Measurements from ENCODE around the gene PBXIP1. TPM values are rescaled to one million over a fixed set of nuclear protein-coding genes. Genes with fewer than 3 reads are reported as not detected.

Gene PBXIP1
- total RNA-seq, 1 donor from 2014 or later = 69.1 TPM

- no peak overlapping the region for H3K4me3 Mint-ChIP-seq (ENCODE audit: low read depth)
- no peaks in the 10 kb centered on the region for H3K9me3 Mint-ChIP-seq (ENCODE audit: low read depth)
- H3K36me3 Mint-ChIP-seq (ENCODE audit: insufficient read depth) = peaks cover 2% of the 10 kb centered on the region
- no peak overlapping the region for H3K27ac Mint-ChIP-seq
- peaks cover 32% of the 10 kb centered on the region for H3K4me1 Mint-ChIP-seq (ENCODE audit: low read depth)
- DNase-seq (ENCODE audit: low spot score, unreplicated experiment) = no peak
- TF ChIP-seq CTCF (IDR thresholded peaks at IDR 0.05; ENCODE audit: unreplicated experiment) = no peak
- H3K27me3 Mint-ChIP-seq = no peaks in the 10 kb centered on the region
These were observed 16.8 kb upstream of the PBXIP1 start for GRCh38 chr1:154972517-154973343.

DNA sequence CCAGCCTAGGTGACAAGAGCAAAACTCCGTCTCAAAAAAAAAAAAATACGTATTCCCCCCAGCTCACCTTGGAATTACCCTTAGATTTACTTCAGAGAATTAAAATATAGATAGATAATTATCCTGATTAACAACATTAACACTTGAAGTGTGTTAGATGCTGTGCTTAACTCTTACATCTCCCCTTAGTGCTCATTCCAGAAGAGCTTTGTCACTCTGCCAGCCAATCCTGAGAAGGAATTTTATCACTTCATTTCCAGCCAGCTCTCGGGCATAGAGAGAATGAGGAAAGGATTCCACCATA, 16.3 kb upstream of the PBXIP1 start:
- Mint-ChIP-seq H3K9me3 (ENCODE audit: low read depth) (no peaks in the 10 kb centered on the region), H3K4me1 (ENCODE audit: low read depth) (peaks cover 32% of the 10 kb centered on the region), H3K27me3 (no peaks in the 10 kb centered on the region), H3K4me3 (ENCODE audit: low read depth) (no peak overlapping the region), H3K36me3 (ENCODE audit: insufficient read depth) (peaks cover 2% of the 10 kb centered on the region), H3K27ac (no peak overlapping the region)
- DNase-seq (ENCODE audit: low spot score, unreplicated experiment) = no peak
- no peak for TF ChIP-seq CTCF (IDR thresholded peaks at IDR 0.05; ENCODE audit: unreplicated experiment)

DNA sequence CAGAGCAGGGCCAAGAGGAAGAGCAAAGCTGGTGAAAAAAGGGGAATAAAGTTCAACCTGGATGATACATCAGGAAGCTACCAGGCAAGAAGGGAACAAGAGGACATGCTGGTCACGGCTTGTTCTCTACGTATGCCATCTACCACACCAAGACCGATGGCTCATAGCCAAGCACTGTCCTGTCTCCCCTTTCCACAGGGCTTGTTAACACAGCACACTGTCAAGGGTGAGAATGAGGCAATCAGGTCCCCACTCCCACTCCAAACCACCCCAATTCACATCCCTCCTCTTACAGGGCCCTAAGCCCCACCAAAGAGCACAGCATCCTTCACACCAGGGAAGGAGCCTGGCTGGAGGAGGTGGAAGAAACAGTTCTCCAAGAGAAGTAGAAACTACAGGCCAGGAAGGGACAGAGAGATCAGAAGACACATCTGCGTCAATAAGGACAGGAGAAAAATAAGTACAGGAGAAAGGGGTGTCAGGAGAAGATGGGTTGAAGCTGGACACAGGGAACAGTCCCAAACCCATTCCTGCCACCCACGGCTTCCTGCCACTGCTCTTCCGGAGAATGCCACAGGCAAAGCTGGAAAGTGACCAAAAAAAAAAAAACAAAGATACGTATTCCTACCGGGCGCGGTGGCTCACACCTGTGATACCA, 15.6 kb upstream of the PBXIP1 start:
- no peak for DNase-seq (ENCODE audit: low spot score, unreplicated experiment)
- H3K4me3 Mint-ChIP-seq (ENCODE audit: low read depth) = peak overlapping the region; percentile 74
- TF ChIP-seq CTCF (IDR thresholded peaks at IDR 0.05; ENCODE audit: unreplicated experiment) = no peak
- no peaks in the 10 kb centered on the region for H3K27me3 Mint-ChIP-seq
- peak overlapping the region; percentile 98 for H3K27ac Mint-ChIP-seq
- H3K9me3 Mint-ChIP-seq (ENCODE audit: low read depth) = no peaks in the 10 kb centered on the region
- peaks cover 29% of the 10 kb centered on the region for H3K4me1 Mint-ChIP-seq (ENCODE audit: low read depth)
- peaks cover 2% of the 10 kb centered on the region for H3K36me3 Mint-ChIP-seq (ENCODE audit: insufficient read depth)

- Mint-ChIP-seq H3K4me3 (ENCODE audit: low read depth) (peak within 1 kb of the TSS; percentile 74), H3K27ac (peak within 1 kb of the TSS; percentile 98)
- TF ChIP-seq CTCF (IDR thresholded peaks at IDR 0.05; ENCODE audit: unreplicated experiment) = no peak
These were observed 14.9 kb upstream of the PBXIP1 start, which contains the start of gene SHC1 for GRCh38 chr1:154970631-154971340. TSS of gene SHC1 (minus strand) at chr1:154970747. CDS start at chr1:154970526, 221 bp downstream.

DNA sequence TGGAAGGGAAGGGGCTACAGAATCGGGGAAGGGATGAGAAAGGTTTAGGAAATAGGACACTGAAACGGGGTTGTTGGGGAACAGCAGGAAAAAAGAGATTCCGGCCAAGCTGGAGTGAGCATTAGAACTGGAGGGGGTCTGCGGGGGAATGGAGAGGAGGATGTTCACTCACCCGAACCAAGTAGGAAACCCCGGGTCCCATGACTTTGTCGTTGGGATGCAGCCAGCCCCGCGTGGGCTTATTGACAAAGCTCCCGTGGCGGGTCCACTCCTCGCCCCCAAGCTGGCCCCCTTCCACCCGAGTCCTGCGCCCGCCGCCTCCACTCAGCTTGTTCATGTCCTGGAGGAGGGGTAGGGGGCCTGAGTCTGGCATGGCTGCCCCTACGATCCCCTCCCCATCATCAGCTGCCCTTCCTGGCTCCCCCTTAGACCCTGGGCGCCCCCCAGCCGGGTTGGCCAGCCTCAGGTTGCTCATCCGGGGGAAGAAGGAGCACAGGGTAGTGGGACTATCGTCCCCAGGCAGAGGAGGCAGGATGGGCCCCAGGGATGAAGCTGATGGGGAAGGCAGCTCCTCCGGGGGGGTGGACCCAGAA, 14.1 kb upstream of the PBXIP1 start:
- Mint-ChIP-seq H3K9me3 (ENCODE audit: low read depth) (no peaks in the 10 kb centered on the region), H3K4me1 (ENCODE audit: low read depth) (peaks cover 26% of the 10 kb centered on the region), H3K4me3 (ENCODE audit: low read depth) (peak overlapping the region; percentile 55), H3K27ac (no peak overlapping the region), H3K36me3 (ENCODE audit: insufficient read depth) (peaks cover 4% of the 10 kb centered on the region), H3K27me3 (no peaks in the 10 kb centered on the region)
- TF ChIP-seq CTCF (IDR thresholded peaks at IDR 0.05; ENCODE audit: unreplicated experiment) = no peak
- no peak for DNase-seq (ENCODE audit: low spot score, unreplicated experiment)

More at GRCh38 chr1:154970631-154971340, 14.9 kb upstream of the PBXIP1 start, which contains the start of gene SHC1:
- DNase-seq (ENCODE audit: low spot score, unreplicated experiment) = peak; percentile 57
- no peaks in the 10 kb centered on the region for H3K9me3 Mint-ChIP-seq (ENCODE audit: low read depth)
- H3K36me3 Mint-ChIP-seq (ENCODE audit: insufficient read depth) = peaks cover 2% of the 10 kb centered on the region
- H3K4me1 Mint-ChIP-seq (ENCODE audit: low read depth) = peaks cover 26% of the 10 kb centered on the region
- no peaks in the 10 kb centered on the region for H3K27me3 Mint-ChIP-seq
